K562 (cell line): Measurements from ENCODE around the gene SPDYE3. TPM values are rescaled to one million over a fixed set of nuclear protein-coding genes. Genes with fewer than 3 reads are reported as not detected.

Experiments used
- CBX2 ChIP-seq: fragments of 200-600 bp; sonication (generic); IDR thresholded peaks from one replicate; pipeline ENCODE4 v1.6.1; 2012; ENCODE audit warnings: mild to moderate bottlenecking, low read length, inconsistent platforms; ENCODE audit not compliant: insufficient read depth, poor library complexity, severe bottlenecking
- GTF2F1 ChIP-seq: IDR thresholded peaks from 2 replicates; pipeline ENCODE4 v1.6.1; 2011; ENCODE audit warnings: low read depth, low read length, improper control_type of control experiment
- HDAC2 ChIP-seq: fragments of 450-650 bp; IDR thresholded peaks from 2 replicates; pipeline ENCODE4 v1.6.1; 2016; ENCODE audit warnings: mild to moderate bottlenecking
- HEY1 ChIP-seq: fragments of 250-450 bp; sonication (Bioruptor Pico); IDR thresholded peaks from 2 replicates; pipeline ENCODE4 v1.5.0; 2020; ENCODE audit warnings: mild to moderate bottlenecking, moderate library complexity, borderline replicate concordance
- KLF10 ChIP-seq: fragments of 250-450 bp; sonication (Bioruptor Pico); IDR thresholded peaks from 2 replicates; pipeline ENCODE4 v1.6.1; 2021; ENCODE audit warnings: matching md5 sums
- NR2C2 ChIP-seq, 2 experiments: fragments of 200-800 bp in 1 of 2; sonication (Bioruptor generic) in 1 of 2; sonication (generic) in 1 of 2; formaldehyde crosslinking in 1 of 2; IDR thresholded peaks; 2 replicates each; pipeline versions ENCODE4 v1.6.1 to v1.8.0; 2016 to 2022; ENCODE audit warnings: mild to moderate bottlenecking in 1 of 2, missing compliant biosample characterization in 1 of 2, missing genetic modification characterization in 1 of 2, missing genetic modification reagents in 1 of 2
- RBM15 ChIP-seq: fragments of 200-400 bp; formaldehyde crosslinking; IDR thresholded peaks from 2 replicates; pipeline ENCODE4 v1.6.1; 2018; ENCODE audit warnings: mild to moderate bottlenecking, low read length, moderate library complexity; ENCODE audit not compliant: insufficient read depth
- SRF ChIP-seq, 2 experiments: fragments of 250-450, 450-650 bp in 1 of 2; sonication (Bioruptor Pico) in 1 of 2; sonication (generic) in 1 of 2; formaldehyde crosslinking; IDR thresholded peaks; 2 replicates each; pipeline versions ENCODE4 v1.5.0 to v1.5.1; 2020 to 2022; ENCODE audit warnings: mild to moderate bottlenecking in 1 of 2, missing genetic modification reagents in 1 of 2
- ZNF592 ChIP-seq: fragments of 450-650 bp; IDR thresholded peaks from 2 replicates; pipeline ENCODE4 v1.6.1; 2017; ENCODE audit warnings: antibody characterized with exemption, mild to moderate bottlenecking
- polyA plus RNA-seq, 8 experiments: library from polyadenylated mRNA; depleted of rRNA in 4 of 8; stranded (reverse) in 5 of 8; unstranded in 3 of 8; fragments of >200 nt; fragmentation: Nextera tagmentation in 2 of 8; fragmentation: Illumina TruSeq in 1 of 8; extraction: Ambion mirVana in 2 of 8; extraction: Trizol in 1 of 8; gene quantifications; 2 replicates each; pipeline versions ENCODE4 v1.2.1 to v1.2.3, GENCODE V29; 2011 to 2014; ENCODE audit warnings: inconsistent platforms in 1 of 8, missing spikeins in 1 of 8
- total RNA-seq, 7 experiments: library from RNA; depleted of rRNA in 6 of 7; stranded (reverse); fragments of >200 nt in 6 of 7; fragmentation: Illumina TruSeq in 2 of 7; extraction: Trizol in 2 of 7; gene quantifications; 2 replicates each; pipeline versions ENCODE4 v1.2.1 to v1.2.3, GENCODE V29; 2011 to 2021; ENCODE audit warnings: low replicate concordance in 1 of 7
- TF ChIP-seq, protein P1 (sequence below): sonication (generic); formaldehyde crosslinking; IDR thresholded peaks from 2 replicates; pipeline ENCODE4 v1.8.0; 2023; ENCODE audit warnings: mild to moderate bottlenecking, missing genetic modification reagents

SPDYE3 gene
- total and polyA plus RNA-seq, 9 of the 15 experiments (the other 6 are each of a cell fraction or from before 2014, with no cell fraction given) = 0.04 to 3.3 (median 1.2) TPM; not detected in 6

DNA sequence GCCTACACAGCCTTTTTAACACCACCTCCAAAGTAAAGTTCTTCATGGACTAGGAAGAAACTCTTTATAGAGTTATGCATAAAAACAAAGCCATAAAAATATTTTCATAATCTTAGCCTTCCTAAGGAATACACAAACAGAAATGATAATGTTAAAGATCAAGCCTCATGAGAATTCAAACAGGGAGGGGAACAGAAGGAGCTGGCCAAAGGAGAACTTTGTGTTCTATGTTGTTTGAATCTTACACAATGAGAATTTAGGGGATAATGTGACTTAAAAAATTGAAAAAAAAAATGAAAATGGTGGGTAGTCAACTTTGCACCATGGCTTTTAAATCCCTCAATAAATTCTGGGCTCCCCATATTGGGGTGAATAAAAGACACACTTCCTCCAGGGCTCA, 41.3 kb downstream of the SPDYE3 start (continued):
- TF ChIP-seq ZNF592 (no peak), HDAC2 (no peak), CBX2 (no peak), SRF (CRISPR knock-in tag; IDR thresholded peaks at IDR 0.05) (no peak), GTF2F1 (no peak), NR2C2 (CRISPR knock-in tag; IDR thresholded peaks at IDR 0.05) (no peak), NR2C2 (tag; IDR thresholded peaks at IDR 0.05) (no peak), KLF10 (no peak), RBM15 (no peak), HEY1 (CRISPR knock-in tag) (no peak)
- TF ChIP-seq, protein P1, sequence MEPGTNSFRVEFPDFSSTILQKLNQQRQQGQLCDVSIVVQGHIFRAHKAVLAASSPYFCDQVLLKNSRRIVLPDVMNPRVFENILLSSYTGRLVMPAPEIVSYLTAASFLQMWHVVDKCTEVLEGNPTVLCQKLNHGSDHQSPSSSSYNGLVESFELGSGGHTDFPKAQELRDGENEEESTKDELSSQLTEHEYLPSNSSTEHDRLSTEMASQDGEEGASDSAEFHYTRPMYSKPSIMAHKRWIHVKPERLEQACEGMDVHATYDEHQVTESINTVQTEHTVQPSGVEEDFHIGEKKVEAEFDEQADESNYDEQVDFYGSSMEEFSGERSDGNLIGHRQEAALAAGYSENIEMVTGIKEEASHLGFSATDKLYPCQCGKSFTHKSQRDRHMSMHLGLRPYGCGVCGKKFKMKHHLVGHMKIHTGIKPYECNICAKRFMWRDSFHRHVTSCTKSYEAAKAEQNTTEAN (CRISPR knock-in tag) = no peak
